HL-60 (cell line): Measurements from ENCODE around the gene KIF7.

Source experiments
- DNase-seq, 2 experiments: peaks; one replicate each; pipeline ENCODE4 v3.0.0-alpha.2; 2010 to 2020; ENCODE audit warnings: low read depth in 1 of 2, low spot score in 1 of 2
- H3K27ac ChIP-seq: fragments of 250-450 bp; sonication (Bioruptor Pico); replicated peaks from 2 replicates; pipeline ENCODE4 v1.5.1; 2020; ENCODE audit warnings: mild to moderate bottlenecking, moderate library complexity
- H3K27me3 ChIP-seq: fragments of 250-450 bp; sonication (Bioruptor Pico); 2 replicates; pipeline ENCODE4 v1.5.1; 2021; ENCODE audit warnings: mild to moderate bottlenecking, moderate library complexity; ENCODE audit not compliant: insufficient read depth, poor library complexity, severe bottlenecking
- H3K4me3 ChIP-seq: replicated peaks from 2 replicates; pipeline ENCODE4 v1.5.1; 2011; ENCODE audit warnings: mild to moderate bottlenecking, control low read depth, low read length; ENCODE audit not compliant: insufficient read depth
- CTCF ChIP-seq: IDR thresholded peaks from one replicate; pipeline ENCODE4 v1.5.1; 2011; ENCODE audit warnings: low read length, control low read depth, inconsistent platforms; ENCODE audit not compliant: insufficient read depth
- GABPA ChIP-seq: IDR thresholded peaks from 2 replicates; pipeline ENCODE4 v1.6.1; 2012; ENCODE audit warnings: low read depth
- POLR2AphosphoS5 ChIP-seq: IDR thresholded peaks from 2 replicates; pipeline ENCODE4 v1.6.1; 2012; ENCODE audit warnings: low read depth
- REST ChIP-seq: IDR thresholded peaks from 2 replicates; pipeline ENCODE4 v1.6.1; 2012; ENCODE audit warnings: low read depth; ENCODE audit not compliant: insufficient replicate concordance
- SPI1 ChIP-seq: IDR thresholded peaks from 2 replicates; pipeline ENCODE4 v1.6.1; 2012; ENCODE audit warnings: low read depth, mild to moderate bottlenecking, borderline replicate concordance

Gene KIF7

GRCh38 chr15:89667706-89667960 lies 12.4 kb upstream of the KIF7 start:
- H3K27me3 ChIP-seq = peaks cover 14% of the 10 kb centered on the region
- H3K27ac ChIP-seq = no peak overlapping the region
- DNase-seq = no peak
- no peak overlapping the region for H3K4me3 ChIP-seq
- TF ChIP-seq GABPA (no peak), POLR2AphosphoS5 (no peak), CTCF (no peak)

GRCh38 chr15:89666858-89667705 lies 11.8 kb upstream of the KIF7 start:
- no peak overlapping the region for H3K27ac ChIP-seq
- peaks cover 14% of the 10 kb centered on the region for H3K27me3 ChIP-seq
- no peak for TF ChIP-seq CTCF
- no peak for DNase-seq
- H3K4me3 ChIP-seq = no peak overlapping the region

- no peak for TF ChIP-seq SPI1
- Histone ChIP-seq H3K27me3 (peaks cover 14% of the 10 kb centered on the region), H3K27ac (no peak overlapping the region), H3K4me3 (no peak overlapping the region)
- no peak for DNase-seq
These were observed 11.1 kb upstream of the KIF7 start for GRCh38 chr15:89666184-89666857.

- Histone ChIP-seq H3K4me3 (peak overlapping the region; percentile 37), H3K27me3 (peaks cover 14% of the 10 kb centered on the region), H3K27ac (no peak overlapping the region)
- DNase-seq = peak; percentile 11 to 33
- TF ChIP-seq CTCF (no peak), SPI1 (no peak), POLR2AphosphoS5 (no peak), GABPA (no peak), REST (no peak)
These were observed 10.3 kb upstream of the KIF7 start for GRCh38 chr15:89665449-89666181.
